Panc1 (cell line): ENCODE results near the gene ZCCHC8. TPM values are rescaled to one million over a fixed set of nuclear protein-coding genes. Genes with fewer than 3 reads are reported as not detected.

Source experiments
- ATAC-seq: fragments of 200-7000 bp; cut with Tn5 transposase; 2 replicates; pipeline ENCODE4 v1.9.1; 2020; ENCODE audit warnings: mild to moderate bottlenecking, moderate library complexity
- BruUV-seq: library from RNA; stranded (reverse); fragments of 400-500 nt; replicated peaks from 2 replicates; lab custom pipeline; 2021; lab: Mats Ljungman, UMichigan
- CTCF ChIA-PET: fragments of 300-600 bp; sonication (Branson Sonifier 250); formaldehyde crosslinking; loops from one replicate; lab custom pipeline; 2022; ENCODE audit warnings: antibody characterized with exemption; lab: Charles Lee
- POLR2A ChIA-PET: fragments of 300-600 bp; sonication (Branson Sonifier 250); formaldehyde crosslinking; loops from one replicate; lab custom pipeline; 2022; ENCODE audit warnings: antibody characterized with exemption; lab: Charles Lee
- DNase-seq: peaks from one replicate; pipeline ENCODE4 v3.0.0-alpha.2; 2010; ENCODE audit warnings: low read depth, low spot score
- H3K27ac ChIP-seq: 2 replicates; pipeline ENCODE4 v1.5.1; 2011; ENCODE audit warnings: mild to moderate bottlenecking, low read length, inconsistent platforms
- H3K27me3 ChIP-seq: fragments of 200-500 bp; sonication (Bioruptor generic); 2 replicates; pipeline ENCODE4 v1.6.0; 2014; ENCODE audit warnings: low read length, inconsistent platforms; ENCODE audit not compliant: control insufficient read depth, insufficient read depth
- H3K36me3 ChIP-seq: fragments of 200-500 bp; sonication (Bioruptor generic); 2 replicates; pipeline ENCODE4 v1.5.1; 2014; ENCODE audit warnings: inconsistent platforms, mild to moderate bottlenecking, low read length, moderate library complexity; ENCODE audit not compliant: control insufficient read depth, insufficient read depth
- H3K4me1 ChIP-seq: 2 replicates; pipeline ENCODE4 v1.5.1; 2011; ENCODE audit warnings: inconsistent platforms, mild to moderate bottlenecking, low read length, moderate library complexity; ENCODE audit not compliant: control insufficient read depth, insufficient read depth
- H3K4me3 ChIP-seq, 2 experiments: 2 replicates each; pipeline ENCODE4 v1.5.1; 2011 to 2012; ENCODE audit warnings: low read depth in 2 of 2, low read length in 2 of 2, mild to moderate bottlenecking in 2 of 2, inconsistent platforms in 1 of 2, moderate library complexity in 1 of 2
- H3K9me3 ChIP-seq: fragments of 200-500 bp; sonication (Bioruptor generic); 2 replicates; pipeline ENCODE4 v1.5.1; 2014; ENCODE audit warnings: low read depth, mild to moderate bottlenecking, inconsistent platforms, low read length, moderate library complexity; ENCODE audit not compliant: control insufficient read depth, insufficient read depth
- CTCF ChIP-seq: fragments of 450-650 bp; IDR thresholded peaks from 2 replicates; pipeline ENCODE4 v1.5.1; 2017; ENCODE audit warnings: mild to moderate bottlenecking
- REST ChIP-seq, 2 experiments: IDR thresholded peaks; 2 replicates each; pipeline ENCODE4 v1.6.1; 2011 to 2012; ENCODE audit warnings: low read depth in 2 of 2, control low read depth in 1 of 2, low read length in 1 of 2, mild to moderate bottlenecking in 1 of 2, moderate library complexity in 1 of 2; ENCODE audit not compliant: insufficient read depth in 1 of 2
- SIN3A ChIP-seq: IDR thresholded peaks from 2 replicates; pipeline ENCODE4 v1.6.1; 2012; ENCODE audit warnings: low read depth, mild to moderate bottlenecking, low read length, moderate library complexity, borderline replicate concordance; ENCODE audit not compliant: insufficient read depth
- in situ Hi-C: cut with HindIII; loops from 2 replicates; pipeline ENCODE4 v1.10.0; 2016; ENCODE audit warnings: low sequenced_read_pairs, low pct_unique_long_range_greater_than_20kb
- intact Hi-C: fragments of 100-400 bp; cut with micrococcal nuclease; formaldehyde crosslinking; loops from one replicate; pipeline ENCODE4 v1.10.0; 2022; ENCODE audit not compliant: unreplicated experiment
- total RNA-seq: library from RNA; stranded (reverse); gene quantifications from one replicate; pipeline ENCODE4 v1.2.1, GENCODE V29; 2021; ENCODE audit not compliant: unreplicated experiment

The ZCCHC8 gene
- total RNA-seq, 1 experiment from 2014 or later, result 32.5 TPM

GRCh38 chr12:122458105-122459035 lies 42.4 kb downstream of the ZCCHC8 start:
- no TSS peak for BruUV-seq
- no peak for DNase-seq
- no peaks in the 10 kb centered on the region for H3K9me3 ChIP-seq
- CTCF ChIA-PET, result no interaction called here
- intact Hi-C loops (no loop called here), in situ Hi-C loops (no loop called here)
- H3K4me3 ChIP-seq, result no peak overlapping the region
- peaks cover 3% of the 10 kb centered on the region; the same call in 1 of the 2 replicates for H3K4me1 ChIP-seq
- H3K27ac ChIP-seq, result no peak overlapping the region
- no peak for TF ChIP-seq SIN3A
- no peak for TF ChIP-seq REST (IDR thresholded peaks at IDR 0.05; ENCODE audit: insufficient read depth in 1 of 2, low read depth in 2 of 2, low read length in 1 of 2)
- H3K27me3 ChIP-seq, result no peaks in the 10 kb centered on the region
- POLR2A ChIA-PET, result interaction anchor here (0.7 kb wide), 1 partner anchor 121 kb away, joined by 8 read pairs; no protein-coding TSS in a partner anchor
- ATAC-seq, result no peak
- H3K36me3 ChIP-seq, result no peaks in the 10 kb centered on the region

- no peaks in the 10 kb centered on the region for H3K9me3 ChIP-seq
- TF ChIP-seq SIN3A (no peak), REST (IDR thresholded peaks at IDR 0.05; ENCODE audit: insufficient read depth in 1 of 2, low read depth in 2 of 2, low read length in 1 of 2) (no peak), CTCF (no peak)
- CTCF ChIA-PET, result no interaction called here
- ATAC-seq, result no peak
- DNase-seq, result no peak
- no peak overlapping the region for H3K4me3 ChIP-seq
- POLR2A ChIA-PET, result no interaction called here
- BruUV-seq, result no TSS peak
- H3K4me1 ChIP-seq, result peaks cover 3% of the 10 kb centered on the region; the same call in 1 of the 2 replicates
- intact Hi-C loops (no loop called here), in situ Hi-C loops (no loop called here)
- no peaks in the 10 kb centered on the region for H3K27me3 ChIP-seq
- no peaks in the 10 kb centered on the region for H3K36me3 ChIP-seq
- no peak overlapping the region for H3K27ac ChIP-seq
These were observed 43.1 kb downstream of the ZCCHC8 start for GRCh38 chr12:122457627-122458026.
